ENCODE data around the gene GAGE2A.
"Not testable (repeated sequence)": the region's sequence is repeated elsewhere in the genome, so short reads cannot be mapped to it uniquely, and the experiment has no call there.

The GAGE2A gene

GRCh38 chrX:49589196-49589595 lies at the start of gene GAGE2A:
TSS of gene GAGE2A (plus strand) at chrX:49589496. CDS start at chrX:49590651, 1,155 bp downstream.
- DNase-seq: not testable (repeated sequence)

GRCh38 chrX:49541433-49541832 lies 47.9 kb upstream of the GAGE2A start, which contains the start of gene GAGE12D:
TSS of gene GAGE12D (plus strand) at chrX:49541733. CDS start at chrX:49542888, 1,155 bp downstream.
- DNase-seq: not testable (repeated sequence)

- DNase-seq: not testable (repeated sequence)
These were observed 38.3 kb upstream of the GAGE2A start, which contains the start of gene GAGE12E for GRCh38 chrX:49550989-49551388. TSS of gene GAGE12E (plus strand) at chrX:49551289. CDS start at chrX:49552444, 1,155 bp downstream.

GRCh38 chrX:49560542-49560941 lies 28.8 kb upstream of the GAGE2A start, which contains the start of gene GAGE12F:
TSS of gene GAGE12F (plus strand) at chrX:49560842. CDS start at chrX:49561997, 1,155 bp downstream.
- not testable (repeated sequence) for DNase-seq

- DNase-seq: not testable (repeated sequence)
These were observed 20.6 kb upstream of the GAGE2A start for GRCh38 chrX:49568728-49569127.

- not testable (repeated sequence) for DNase-seq
These were observed 20.1 kb upstream of the GAGE2A start for GRCh38 chrX:49569152-49569551.

GRCh38 chrX:49570100-49570499 lies 19.2 kb upstream of the GAGE2A start, which contains the start of gene GAGE12G:
TSS of gene GAGE12G (plus strand) at chrX:49570400. CDS start at chrX:49571555, 1,155 bp downstream.
- DNase-seq: not testable (repeated sequence)

- not testable (repeated sequence) for DNase-seq
These were observed 9.6 kb upstream of the GAGE2A start, which contains the start of gene GAGE12H for GRCh38 chrX:49579649-49580048. TSS of gene GAGE12H (plus strand) at chrX:49579949. CDS start at chrX:49581104, 1,155 bp downstream.

- peak; percentile 1 for DNase-seq
These were observed 628 bp downstream of the GAGE2A start for GRCh38 chrX:49589769-49590478.

- DNase-seq: not testable (repeated sequence)
These were observed 1.2 kb downstream of the GAGE2A start for GRCh38 chrX:49590488-49590887.

GRCh38 chrX:49598720-49599119 lies 9.4 kb downstream of the GAGE2A start, which contains the start of gene GAGE1:
TSS of gene GAGE1 (plus strand) at chrX:49599020. CDS start at chrX:49600175, 1,155 bp downstream.
- DNase-seq: not testable (repeated sequence)

- no peak for DNase-seq
These were observed 21.5 kb downstream of the GAGE2A start for GRCh38 chrX:49610718-49611310.

- DNase-seq: no peak
These were observed 29.3 kb downstream of the GAGE2A start for GRCh38 chrX:49618574-49618973.

- DNase-seq: peak; percentile 10
These were observed 37.9 kb downstream of the GAGE2A start for GRCh38 chrX:49627086-49627777.

- DNase-seq: no peak
These were observed 55.8 kb downstream of the GAGE2A start for GRCh38 chrX:49644991-49645637.
